GM12878 (cell line): Measurements from ENCODE around the gene PLEKHM3. TPM values are rescaled to one million over a fixed set of nuclear protein-coding genes. Genes with fewer than 3 reads are reported as not detected.

Source experiments
- ATAC-seq: fragments of 200-7000 bp; cut with Tn5 transposase; 3 replicates; pipeline ENCODE4 v1.9.1; 2020; ENCODE audit warnings: mild to moderate bottlenecking, moderate library complexity
- BruUV-seq: library from RNA; stranded (reverse); fragments of 400-500 nt; replicated peaks from 2 replicates; lab custom pipeline; 2021; lab: Mats Ljungman, UMichigan
- CTCF ChIA-PET: fragments of 300-600 bp; sonication (Branson Sonifier 250); formaldehyde crosslinking; extraction: SDS; loops from one replicate; lab custom pipeline; 2021; ENCODE audit warnings: inconsistent platforms; lab: Yijun Ruan, JAX
- POLR2A ChIA-PET: fragments of 350-600 bp; formaldehyde crosslinking; extraction: SDS; loops from one replicate; lab custom pipeline; 2021; ENCODE audit warnings: inconsistent platforms; lab: Charles Lee
- RAD21 ChIA-PET: fragments of 300-600 bp; sonication (Branson Sonifier 250); formaldehyde crosslinking; loops from one replicate; lab custom pipeline; 2023; ENCODE audit warnings: antibody characterized with exemption; ENCODE audit not compliant: unreplicated experiment; lab: Charles Lee
- SMC1A ChIA-PET: fragments of 300-600 bp; sonication (Branson Sonifier 250); formaldehyde crosslinking; loops from one replicate; lab custom pipeline; 2023; ENCODE audit not compliant: unreplicated experiment, uncharacterized antibody; lab: Charles Lee
- DNase-seq: peaks from one replicate; pipeline ENCODE4 v3.0.0-alpha.2; 2011; ENCODE audit warnings: low read depth, low spot score
- FAIRE-seq: peaks from 3 replicates; lab custom pipeline; 2011; peaks lifted over from hg19 to GRCh38; lab: Jason Lieb, UNC
- H2AFZ ChIP-seq: 2 replicates; pipeline ENCODE4 v1.6.0; 2011; ENCODE audit warnings: low read depth, low read length, control low read depth; ENCODE audit not compliant: control insufficient read depth
- H3K27ac ChIP-seq: 2 replicates; pipeline ENCODE4 v1.5.1; 2011; ENCODE audit warnings: control low read depth; ENCODE audit not compliant: control insufficient read depth, insufficient read depth
- H3K27me3 ChIP-seq, 2 experiments: replicated peaks in 1 of 2; 2 replicates each; pipeline versions ENCODE4 v1.6.0 to v1.6.1; 2011; ENCODE audit warnings: low read length in 1 of 2; ENCODE audit not compliant: control insufficient read depth in 2 of 2, insufficient read depth in 2 of 2
- H3K36me3 ChIP-seq, 2 experiments: 2 replicates each; pipeline ENCODE4 v1.5.1; 2011; ENCODE audit warnings: low read length in 1 of 2; ENCODE audit not compliant: control insufficient read depth in 2 of 2, insufficient read depth in 2 of 2
- H3K4me1 ChIP-seq: 2 replicates; pipeline ENCODE4 v1.6.1; 2011; ENCODE audit warnings: mild to moderate bottlenecking, low read length, moderate library complexity, mixed read lengths; ENCODE audit not compliant: control insufficient read depth, insufficient read depth
- H3K4me2 ChIP-seq: 2 replicates; pipeline ENCODE4 v1.6.0; 2011; ENCODE audit warnings: control low read depth; ENCODE audit not compliant: control insufficient read depth, insufficient read depth
- H3K4me3 ChIP-seq: fragments of 200-600 bp; sonication (generic); 2 replicates; pipeline ENCODE4 v1.5.1; 2016
- H3K79me2 ChIP-seq: 2 replicates; pipeline ENCODE4 v1.6.0; 2011; ENCODE audit warnings: low read length; ENCODE audit not compliant: control insufficient read depth, insufficient read depth
- H3K9ac ChIP-seq: 2 replicates; pipeline ENCODE4 v1.8.0; 2011; ENCODE audit warnings: low read length, control low read depth, mixed read lengths; ENCODE audit not compliant: control insufficient read depth, insufficient read depth
- H3K9me3 ChIP-seq: replicated peaks from 3 replicates; pipeline ENCODE4 v1.5.1; 2011; ENCODE audit warnings: mild to moderate bottlenecking, low read length; ENCODE audit not compliant: control insufficient read depth, insufficient read depth
- H4K20me1 ChIP-seq: 2 replicates; pipeline ENCODE4 v1.6.0; 2011; ENCODE audit not compliant: control insufficient read depth, insufficient read depth
- BCL11A ChIP-seq: IDR thresholded peaks from 2 replicates; pipeline ENCODE4 v1.6.1; 2011; ENCODE audit warnings: low read depth, low read length
- CHD1 ChIP-seq: IDR thresholded peaks from 2 replicates; pipeline ENCODE4 v1.6.1; 2012; ENCODE audit warnings: low read depth, low read length, improper control_type of control experiment
- CHD4 ChIP-seq: fragments of 200-600 bp; sonication (generic); IDR thresholded peaks from 2 replicates; pipeline ENCODE4 v1.6.1; 2016; ENCODE audit warnings: mild to moderate bottlenecking
- IRF4 ChIP-seq: IDR thresholded peaks from 2 replicates; pipeline ENCODE4 v1.6.1; 2011; ENCODE audit warnings: low read depth, low read length
- JUND ChIP-seq: IDR thresholded peaks from 2 replicates; pipeline ENCODE4 v1.6.1; 2012; ENCODE audit warnings: low read depth, mild to moderate bottlenecking, low read length, improper control_type of control experiment, moderate library complexity
- MEF2B ChIP-seq: fragments of 450-650 bp; IDR thresholded peaks from 2 replicates; pipeline ENCODE4 v1.6.1; 2018; ENCODE audit warnings: mild to moderate bottlenecking, moderate library complexity; ENCODE audit not compliant: partially characterized antibody, poor library complexity, severe bottlenecking
- NFXL1 ChIP-seq: fragments of 450-650 bp; IDR thresholded peaks from 2 replicates; pipeline ENCODE4 v1.6.1; 2017; ENCODE audit warnings: antibody characterized with exemption, mild to moderate bottlenecking, borderline replicate concordance
- NRF1 ChIP-seq: conservative IDR thresholded peaks from 2 replicates; pipeline ENCODE4 v1.6.1; 2011; ENCODE audit warnings: mild to moderate bottlenecking, low read depth, low read length, improper control_type of control experiment
- RB1 ChIP-seq: fragments of 450-650 bp; formaldehyde crosslinking; IDR thresholded peaks from 2 replicates; pipeline ENCODE4 v1.6.1; 2017; ENCODE audit warnings: mild to moderate bottlenecking, borderline replicate concordance
- SMC3 ChIP-seq: IDR thresholded peaks from 2 replicates; pipeline ENCODE4 v1.6.1; 2011; ENCODE audit warnings: low read length, improper control_type of control experiment, borderline replicate concordance
- ZNF207 ChIP-seq: fragments of 450-650 bp; IDR thresholded peaks from 2 replicates; pipeline ENCODE4 v1.6.1; 2014; ENCODE audit warnings: antibody characterized with exemption, mild to moderate bottlenecking, borderline replicate concordance
- WGBS: methylation state at CpG from one replicate; pipeline ENCODE4 v1.1.6; 2016; ENCODE audit warnings: low lambda C conversion rate; ENCODE audit not compliant: insufficient replicate concordance, insufficient coverage; ENCODE audit errors: missing lambda C conversion rate; 5-methylcytosine and 5-hydroxymethylcytosine counted together
- in situ Hi-C: fragments of 300-500 bp; cut with MboI; formaldehyde crosslinking; loops from 9 replicates; pipeline ENCODE4 v1.14.3; 2018; ENCODE audit warnings: mixed read lengths
- intact Hi-C: fragments of 100-400 bp; cut with micrococcal nuclease; formaldehyde crosslinking; loops from one replicate; pipeline ENCODE4 v1.14.2; 2022; ENCODE audit not compliant: unreplicated experiment
- polyA plus RNA-seq, 11 experiments: library from polyadenylated mRNA; depleted of rRNA in 4 of 11; unstranded in 6 of 11; stranded (reverse) in 5 of 11; fragments of >200 nt; fragmentation: Nextera tagmentation in 4 of 11; fragmentation: Illumina TruSeq in 1 of 11; extraction: Ambion mirVana in 4 of 11; extraction: Trizol in 1 of 11; gene quantifications; 1 replicate in 1 of 11; 2 replicates in 10 of 11; pipeline versions ENCODE4 v1.2.1 to v1.2.3, GENCODE V29; 2011 to 2016; ENCODE audit warnings: inconsistent platforms in 2 of 11, missing spikeins in 2 of 11, low read depth in 1 of 11
- total RNA-seq, 4 experiments: library from RNA; depleted of rRNA in 3 of 4; stranded (reverse); fragments of >200 nt in 3 of 4; fragmentation: Illumina TruSeq in 1 of 4; extraction: Trizol in 1 of 4; gene quantifications; 2 replicates each; pipeline versions ENCODE4 v1.2.1 to v1.2.3, GENCODE V29; 2013 to 2021
- TF ChIP-seq, protein P1 (sequence below): IDR thresholded peaks from 2 replicates; pipeline ENCODE4 v1.6.1; 2012; ENCODE audit warnings: mild to moderate bottlenecking, low read depth, low read length
- TF ChIP-seq, protein P2 (sequence below): IDR thresholded peaks from 2 replicates; pipeline ENCODE4 v1.6.1; 2012; ENCODE audit warnings: low read length, inconsistent platforms
- TF ChIP-seq, protein P3 (sequence below): fragments of 150-350 bp; IDR thresholded peaks from 2 replicates; pipeline ENCODE4 v1.6.1; 2014; ENCODE audit warnings: mild to moderate bottlenecking, low read depth, low read length
- TF ChIP-seq, protein P4 (sequence below): fragments of 450-650 bp; IDR thresholded peaks from 2 replicates; pipeline ENCODE4 v1.6.1; 2017; ENCODE audit warnings: mild to moderate bottlenecking, low read depth, inconsistent platforms; ENCODE audit not compliant: poor library complexity, severe bottlenecking

Gene PLEKHM3
- total and polyA plus RNA-seq, 10 of the 15 experiments (the other 5 are each of a cell fraction or from before 2014, with no cell fraction given) = 1.4 to 5.6 (median 3.0) TPM

DNA sequence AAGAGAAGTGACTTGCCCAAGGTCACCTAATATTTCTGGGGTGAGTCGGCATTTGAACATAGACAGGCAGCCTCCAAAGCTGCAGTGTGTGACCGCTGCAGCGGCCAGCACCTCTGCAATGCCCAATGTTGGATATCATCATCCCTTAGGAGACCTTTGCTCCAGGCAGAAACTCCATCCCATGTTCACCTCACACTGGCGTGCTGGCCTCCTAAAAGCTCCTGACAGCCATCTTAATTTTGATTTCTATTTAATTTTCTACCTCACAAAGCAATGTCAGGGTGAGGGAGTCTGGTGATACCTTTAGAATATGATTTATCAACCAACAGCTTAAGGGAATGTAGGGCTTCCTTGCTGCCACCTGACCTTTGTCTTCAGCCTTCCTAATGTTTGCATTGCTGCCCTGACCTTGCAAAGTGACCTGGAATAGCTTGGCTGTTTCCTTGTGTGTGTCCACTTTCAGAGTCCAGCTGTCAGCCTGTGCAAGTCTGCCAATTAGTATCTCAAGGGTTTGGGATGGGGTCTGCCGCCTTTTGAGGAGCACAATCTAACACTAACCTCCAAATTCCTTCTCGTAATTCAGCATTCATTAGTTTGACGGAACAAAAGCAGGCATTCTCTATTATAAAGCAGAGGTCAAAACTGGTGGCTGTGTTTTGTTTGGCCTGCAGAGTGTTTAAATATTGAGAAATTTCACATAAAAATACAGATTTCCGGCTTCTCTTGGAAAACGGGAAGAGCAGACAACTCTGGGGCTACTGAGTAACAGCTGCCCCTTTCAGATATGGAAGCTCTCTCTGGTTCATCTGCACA, 127.6 kb downstream of the PLEKHM3 start:
- Histone ChIP-seq H3K79me2 (no peaks in the 10 kb centered on the region), H4K20me1 (no peaks in the 10 kb centered on the region), H2AFZ (no peak overlapping the region), H3K27ac (no peak overlapping the region), H3K4me3 (no peak overlapping the region), H3K27me3 (no peaks in the 10 kb centered on the region), H3K4me2 (no peak overlapping the region), H3K9ac (no peak overlapping the region), H3K9me3 (no peaks in the 10 kb centered on the region), H3K4me1 (no peaks in the 10 kb centered on the region), H3K36me3 (no peaks in the 10 kb centered on the region)
- BruUV-seq = no TSS peak
- no peak for FAIRE-seq
- no peak for DNase-seq
- POLR2A ChIA-PET = no interaction called here
- RAD21 ChIA-PET = no interaction called here
- SMC1A ChIA-PET = interaction anchor here (0.8 to 1.0 kb wide), 2 partner anchors 9 to 11 kb away, joined by 3 read pairs; no protein-coding TSS in a partner anchor
- ATAC-seq = no peak
- CTCF ChIA-PET = interaction anchor here (0.5 kb wide), 1 partner anchor 350 kb away, joined by 3 read pairs; no protein-coding TSS in a partner anchor
- intact Hi-C loops = no loop called here
- 94% methylated on average over 9 of the region's 9 CpGs for whole genome bisulfite sequencing
- in situ Hi-C loops = no loop called here
- TF ChIP-seq, protein P1, sequence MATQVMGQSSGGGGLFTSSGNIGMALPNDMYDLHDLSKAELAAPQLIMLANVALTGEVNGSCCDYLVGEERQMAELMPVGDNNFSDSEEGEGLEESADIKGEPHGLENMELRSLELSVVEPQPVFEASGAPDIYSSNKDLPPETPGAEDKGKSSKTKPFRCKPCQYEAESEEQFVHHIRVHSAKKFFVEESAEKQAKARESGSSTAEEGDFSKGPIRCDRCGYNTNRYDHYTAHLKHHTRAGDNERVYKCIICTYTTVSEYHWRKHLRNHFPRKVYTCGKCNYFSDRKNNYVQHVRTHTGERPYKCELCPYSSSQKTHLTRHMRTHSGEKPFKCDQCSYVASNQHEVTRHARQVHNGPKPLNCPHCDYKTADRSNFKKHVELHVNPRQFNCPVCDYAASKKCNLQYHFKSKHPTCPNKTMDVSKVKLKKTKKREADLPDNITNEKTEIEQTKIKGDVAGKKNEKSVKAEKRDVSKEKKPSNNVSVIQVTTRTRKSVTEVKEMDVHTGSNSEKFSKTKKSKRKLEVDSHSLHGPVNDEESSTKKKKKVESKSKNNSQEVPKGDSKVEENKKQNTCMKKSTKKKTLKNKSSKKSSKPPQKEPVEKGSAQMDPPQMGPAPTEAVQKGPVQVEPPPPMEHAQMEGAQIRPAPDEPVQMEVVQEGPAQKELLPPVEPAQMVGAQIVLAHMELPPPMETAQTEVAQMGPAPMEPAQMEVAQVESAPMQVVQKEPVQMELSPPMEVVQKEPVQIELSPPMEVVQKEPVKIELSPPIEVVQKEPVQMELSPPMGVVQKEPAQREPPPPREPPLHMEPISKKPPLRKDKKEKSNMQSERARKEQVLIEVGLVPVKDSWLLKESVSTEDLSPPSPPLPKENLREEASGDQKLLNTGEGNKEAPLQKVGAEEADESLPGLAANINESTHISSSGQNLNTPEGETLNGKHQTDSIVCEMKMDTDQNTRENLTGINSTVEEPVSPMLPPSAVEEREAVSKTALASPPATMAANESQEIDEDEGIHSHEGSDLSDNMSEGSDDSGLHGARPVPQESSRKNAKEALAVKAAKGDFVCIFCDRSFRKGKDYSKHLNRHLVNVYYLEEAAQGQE = no peak
- TF ChIP-seq SMC3 (no peak), CHD4 (no peak), NRF1 (no peak), IRF4 (no peak), CHD1 (no peak), ZNF207 (no peak), RB1 (no peak), MEF2B (no peak), NFXL1 (no peak), JUND (no peak), BCL11A (no peak)
- TF ChIP-seq, protein P2, sequence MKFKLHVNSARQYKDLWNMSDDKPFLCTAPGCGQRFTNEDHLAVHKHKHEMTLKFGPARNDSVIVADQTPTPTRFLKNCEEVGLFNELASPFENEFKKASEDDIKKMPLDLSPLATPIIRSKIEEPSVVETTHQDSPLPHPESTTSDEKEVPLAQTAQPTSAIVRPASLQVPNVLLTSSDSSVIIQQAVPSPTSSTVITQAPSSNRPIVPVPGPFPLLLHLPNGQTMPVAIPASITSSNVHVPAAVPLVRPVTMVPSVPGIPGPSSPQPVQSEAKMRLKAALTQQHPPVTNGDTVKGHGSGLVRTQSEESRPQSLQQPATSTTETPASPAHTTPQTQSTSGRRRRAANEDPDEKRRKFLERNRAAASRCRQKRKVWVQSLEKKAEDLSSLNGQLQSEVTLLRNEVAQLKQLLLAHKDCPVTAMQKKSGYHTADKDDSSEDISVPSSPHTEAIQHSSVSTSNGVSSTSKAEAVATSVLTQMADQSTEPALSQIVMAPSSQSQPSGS = no peak
- TF ChIP-seq, protein P3, sequence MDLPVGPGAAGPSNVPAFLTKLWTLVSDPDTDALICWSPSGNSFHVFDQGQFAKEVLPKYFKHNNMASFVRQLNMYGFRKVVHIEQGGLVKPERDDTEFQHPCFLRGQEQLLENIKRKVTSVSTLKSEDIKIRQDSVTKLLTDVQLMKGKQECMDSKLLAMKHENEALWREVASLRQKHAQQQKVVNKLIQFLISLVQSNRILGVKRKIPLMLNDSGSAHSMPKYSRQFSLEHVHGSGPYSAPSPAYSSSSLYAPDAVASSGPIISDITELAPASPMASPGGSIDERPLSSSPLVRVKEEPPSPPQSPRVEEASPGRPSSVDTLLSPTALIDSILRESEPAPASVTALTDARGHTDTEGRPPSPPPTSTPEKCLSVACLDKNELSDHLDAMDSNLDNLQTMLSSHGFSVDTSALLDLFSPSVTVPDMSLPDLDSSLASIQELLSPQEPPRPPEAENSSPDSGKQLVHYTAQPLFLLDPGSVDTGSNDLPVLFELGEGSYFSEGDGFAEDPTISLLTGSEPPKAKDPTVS = no peak
- TF ChIP-seq, protein P4, sequence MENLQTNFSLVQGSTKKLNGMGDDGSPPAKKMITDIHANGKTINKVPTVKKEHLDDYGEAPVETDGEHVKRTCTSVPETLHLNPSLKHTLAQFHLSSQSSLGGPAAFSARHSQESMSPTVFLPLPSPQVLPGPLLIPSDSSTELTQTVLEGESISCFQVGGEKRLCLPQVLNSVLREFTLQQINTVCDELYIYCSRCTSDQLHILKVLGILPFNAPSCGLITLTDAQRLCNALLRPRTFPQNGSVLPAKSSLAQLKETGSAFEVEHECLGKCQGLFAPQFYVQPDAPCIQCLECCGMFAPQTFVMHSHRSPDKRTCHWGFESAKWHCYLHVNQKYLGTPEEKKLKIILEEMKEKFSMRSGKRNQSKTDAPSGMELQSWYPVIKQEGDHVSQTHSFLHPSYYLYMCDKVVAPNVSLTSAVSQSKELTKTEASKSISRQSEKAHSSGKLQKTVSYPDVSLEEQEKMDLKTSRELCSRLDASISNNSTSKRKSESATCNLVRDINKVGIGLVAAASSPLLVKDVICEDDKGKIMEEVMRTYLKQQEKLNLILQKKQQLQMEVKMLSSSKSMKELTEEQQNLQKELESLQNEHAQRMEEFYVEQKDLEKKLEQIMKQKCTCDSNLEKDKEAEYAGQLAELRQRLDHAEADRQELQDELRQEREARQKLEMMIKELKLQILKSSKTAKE = no peak
